HFF-Myc (cell line): Measurements from ENCODE around the gene AUH.

ENCODE experiments used
- DNase-seq: peaks from one replicate; pipeline ENCODE4 v3.0.0-alpha.2; 2011; ENCODE audit warnings: low read depth; ENCODE audit errors: extremely low read depth
- H3K4me3 ChIP-seq: replicated peaks from 2 replicates; pipeline ENCODE4 v1.5.1; 2011; ENCODE audit warnings: low read depth, mild to moderate bottlenecking, control low read depth, low read length
- TF ChIP-seq, protein P1 (sequence below): IDR thresholded peaks from 2 replicates; pipeline ENCODE4 v1.5.1; 2012; ENCODE audit warnings: mild to moderate bottlenecking, low read depth, low read length, control low read depth; ENCODE audit errors: missing control alignments

AUH gene

GRCh38 chr9:91212596-91213243, 149.0 kb downstream of the AUH start:
- no peak for DNase-seq
- TF ChIP-seq, protein P1, sequence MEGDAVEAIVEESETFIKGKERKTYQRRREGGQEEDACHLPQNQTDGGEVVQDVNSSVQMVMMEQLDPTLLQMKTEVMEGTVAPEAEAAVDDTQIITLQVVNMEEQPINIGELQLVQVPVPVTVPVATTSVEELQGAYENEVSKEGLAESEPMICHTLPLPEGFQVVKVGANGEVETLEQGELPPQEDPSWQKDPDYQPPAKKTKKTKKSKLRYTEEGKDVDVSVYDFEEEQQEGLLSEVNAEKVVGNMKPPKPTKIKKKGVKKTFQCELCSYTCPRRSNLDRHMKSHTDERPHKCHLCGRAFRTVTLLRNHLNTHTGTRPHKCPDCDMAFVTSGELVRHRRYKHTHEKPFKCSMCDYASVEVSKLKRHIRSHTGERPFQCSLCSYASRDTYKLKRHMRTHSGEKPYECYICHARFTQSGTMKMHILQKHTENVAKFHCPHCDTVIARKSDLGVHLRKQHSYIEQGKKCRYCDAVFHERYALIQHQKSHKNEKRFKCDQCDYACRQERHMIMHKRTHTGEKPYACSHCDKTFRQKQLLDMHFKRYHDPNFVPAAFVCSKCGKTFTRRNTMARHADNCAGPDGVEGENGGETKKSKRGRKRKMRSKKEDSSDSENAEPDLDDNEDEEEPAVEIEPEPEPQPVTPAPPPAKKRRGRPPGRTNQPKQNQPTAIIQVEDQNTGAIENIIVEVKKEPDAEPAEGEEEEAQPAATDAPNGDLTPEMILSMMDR: no peak
- H3K4me3 ChIP-seq: no peak overlapping the region

- TF ChIP-seq, protein P1: no peak
- DNase-seq: no peak
- no peak overlapping the region for H3K4me3 ChIP-seq
Measured at GRCh38 chr9:91211919-91212318, 149.8 kb downstream of the AUH start.

- no peak overlapping the region for H3K4me3 ChIP-seq
- TF ChIP-seq, protein P1: no peak
- no peak for DNase-seq
Measured at GRCh38 chr9:91211414-91211813, 150.3 kb downstream of the AUH start.

DNA sequence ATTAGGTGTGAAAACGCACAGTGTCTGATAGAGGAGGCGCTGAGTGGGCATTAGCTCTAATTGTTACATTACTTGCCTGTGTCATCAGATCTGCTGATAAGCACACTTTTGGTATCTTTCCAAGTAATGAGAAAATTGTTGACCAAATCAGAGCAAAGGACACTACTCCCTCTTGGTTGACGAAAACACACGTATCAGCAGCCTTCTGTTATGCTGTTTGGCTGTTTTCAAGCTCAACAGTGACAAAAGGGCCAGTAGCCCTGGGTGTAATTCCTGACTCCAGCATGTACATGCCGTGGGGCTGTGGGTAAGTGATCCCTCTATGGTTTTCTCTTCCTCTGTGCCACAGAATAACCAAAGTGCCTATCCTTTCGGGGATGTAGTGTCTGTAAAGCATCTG, 151.4 kb downstream of the AUH start:
- TF ChIP-seq, protein P1: no peak
- H3K4me3 ChIP-seq: no peak overlapping the region
- DNase-seq: no peak

- H3K4me3 ChIP-seq: no peak overlapping the region
- DNase-seq: no peak
- TF ChIP-seq, protein P1: no peak
Measured at GRCh38 chr9:91208837-91209236, 152.9 kb downstream of the AUH start.

- no peak for DNase-seq
- TF ChIP-seq, protein P1: no peak
- no peak overlapping the region for H3K4me3 ChIP-seq
Measured at GRCh38 chr9:91208419-91208745, 153.3 kb downstream of the AUH start.
